ENCODE results near the gene RARS1. TPM values are rescaled to one million over a fixed set of nuclear protein-coding genes. Genes with fewer than 3 reads are reported as not detected.

Gene RARS1
- total and polyA plus RNA-seq, 2 of the 8 experiments (the other 6 are each of a cell fraction or from before 2014, with no cell fraction given) = 30.2 to 108 TPM

- Histone ChIP-seq H2BK5ac (ENCODE audit: low read depth, low read length) (no peak overlapping the region), H2BK20ac (ENCODE audit: low read length) (no peak overlapping the region), H3K36me3 (ENCODE audit: control insufficient read depth in 2 of 4, insufficient read depth in 4 of 4, low read length in 3 of 4) (peaks cover 0 to 3% (median 0%) of the 10 kb centered on the region in 4 experiments; a peak in 1 of 8 replicates), H4K20me1 (replicated peaks in 1 of 2; ENCODE audit: control insufficient read depth in 1 of 2, insufficient read depth in 2 of 2, low read length in 2 of 2) (peaks cover 0 to 3% of the 10 kb centered on the region in 2 experiments), H2BK120ac (replicated peaks; ENCODE audit: low read depth, low read length) (no peak overlapping the region), H2BK15ac (ENCODE audit: low read length) (no peak overlapping the region), H4K91ac (replicated peaks; ENCODE audit: insufficient read length, low read length) (no peak overlapping the region), H4K8ac (ENCODE audit: extremely low read depth, insufficient read depth, low read length) (no peak overlapping the region), H3K4me1 (replicated peaks in 1 of 4; ENCODE audit: control insufficient read depth in 3 of 4, insufficient read depth in 4 of 4, low read length in 3 of 4) (peaks cover 0 to 11% (median 10%) of the 10 kb centered on the region in 4 experiments; a peak in 6 of 7 replicates), H3K9me3 (ENCODE audit: insufficient read depth in 2 of 2, low read depth in 1 of 2, low read length in 1 of 2) (peaks cover 0 to 5% of the 10 kb centered on the region in 2 experiments; a peak in 1 of 4 replicates), H3K79me2 (ENCODE audit: control insufficient read depth in 1 of 2, insufficient read depth in 2 of 2, low read length in 2 of 2) (no peaks in the 10 kb centered on the region), H3K4me3 (ENCODE audit: extremely low read depth in 1 of 4, insufficient read depth in 2 of 4, low read depth in 3 of 4, low read length in 4 of 4) (no peak overlapping the region), H3K18ac (ENCODE audit: extremely low read depth, low read length) (no peak overlapping the region), H3K56ac (replicated peaks; ENCODE audit: insufficient read length, low read depth, low read length) (no peak overlapping the region), H3K9ac (replicated peaks in 1 of 4; ENCODE audit: extremely low read depth in 1 of 4, low read depth in 3 of 4, low read length in 3 of 4) (no peak overlapping the region), H3K79me1 (ENCODE audit: low read depth, low read length) (no peaks in the 10 kb centered on the region), H3K27ac (ENCODE audit: low read depth, low read length) (no peak overlapping the region), H3K23ac (ENCODE audit: insufficient read length) (no peak overlapping the region), H3K4me2 (ENCODE audit: insufficient read depth in 1 of 2, low read depth in 2 of 2, low read length in 2 of 2) (no peak overlapping the region), H3K14ac (ENCODE audit: insufficient read length) (no peak overlapping the region), H3K23me2 (ENCODE audit: low read depth, low read length) (peaks cover 7% of the 10 kb centered on the region), H2AK5ac (ENCODE audit: low read depth, low read length) (no peak overlapping the region), H3K27me3 (replicated peaks in 1 of 4; ENCODE audit: control insufficient read depth in 3 of 4, extremely low read depth in 1 of 4, insufficient read depth in 3 of 4, low read length in 3 of 4) (peaks cover 4 to 12% (median 11%) of the 10 kb centered on the region in 4 experiments), H3K4ac (replicated peaks; ENCODE audit: insufficient read length, low read depth, low read length) (no peak overlapping the region), H2AFZ (ENCODE audit: low read length) (no peak overlapping the region), H4K5ac (ENCODE audit: insufficient read length, low read depth, low read length) (no peak overlapping the region), H2BK12ac (ENCODE audit: low read depth, low read length) (no peak overlapping the region)
- ChIA-PET POLR2A (ENCODE audit: partially characterized antibody) (interaction anchor here (3.5 kb wide), 1 partner anchor 15 kb away, joined by 19 read pairs; no protein-coding TSS in a partner anchor), CTCF (ENCODE audit: partially characterized antibody) (interaction anchor here (1.4 kb wide), 1 partner anchor 261 kb away, joined by 4 read pairs; no protein-coding TSS in a partner anchor)
- WGBS, 2 experiments (ENCODE audit: extremely low coverage in 1 of 2, insufficient coverage in 1 of 2, insufficient read length in 1 of 2, insufficient replicate concordance in 2 of 2, low coverage in 1 of 2, low lambda C conversion rate in 2 of 2, missing lambda C conversion rate in 1 of 2) = 72% methylated on average over 5 of the region's 5 CpGs; no CpG with 5 or more reads in 1 of the 2 experiments
- DNase-seq (ENCODE audit: low read depth in 1 of 2, low spot score in 2 of 2) (no peak), FAIRE-seq (no peak)
- TF ChIP-seq POLR2AphosphoS5 (IDR thresholded peaks at IDR 0.05; ENCODE audit: low read depth, low read length) (no peak), POU5F1 (IDR thresholded peaks at IDR 0.05; ENCODE audit: low read depth, low read length) (no peak), SIX5 (IDR thresholded peaks at IDR 0.05; ENCODE audit: low read depth, low read length) (no peak), SRF (IDR thresholded peaks at IDR 0.05; ENCODE audit: low read depth, low read length) (no peak), KDM4A (IDR thresholded peaks at IDR 0.05; ENCODE audit: low read depth, low read length, severe bottlenecking) (no peak), HDAC2 (IDR thresholded peaks at IDR 0.05; ENCODE audit: borderline replicate concordance in 1 of 2, low read depth in 2 of 2, low read length in 2 of 2) (no peak), EGR1 (IDR thresholded peaks at IDR 0.05; ENCODE audit: borderline replicate concordance, low read depth, low read length) (no peak), TBP (IDR thresholded peaks at IDR 0.05; ENCODE audit: low read depth, low read length) (no peak), RXRA (IDR thresholded peaks at IDR 0.05; ENCODE audit: insufficient read depth, low read depth, low read length) (no peak), MAFK (IDR thresholded peaks at IDR 0.05; ENCODE audit: low read depth, low read length) (no peak), SP4 (IDR thresholded peaks at IDR 0.05; ENCODE audit: low read length) (no peak), CHD1 (IDR thresholded peaks at IDR 0.05; ENCODE audit: low read depth, low read length) (no peak), TAF7 (optimal IDR thresholded peaks at IDR 0.05; ENCODE audit: borderline replicate concordance, low read depth, low read length) (no peak), RFX5 (IDR thresholded peaks at IDR 0.05; ENCODE audit: borderline replicate concordance, low read depth, low read length) (no peak), PHF8 (conservative IDR thresholded peaks at IDR 0.05; ENCODE audit: low read depth, low read length) (no peak)
These were observed 44.9 kb downstream of the RARS1 start for GRCh38 chr5:168531191-168531590.
